Measurements from ENCODE around the gene AMFR.

- TF ChIP-seq REST (IDR thresholded peaks at IDR 0.05; ENCODE audit: insufficient read depth in 1 of 2, low read depth in 2 of 2, low read length in 2 of 2), result no peak
- TF ChIP-seq POLR2AphosphoS5 (IDR thresholded peaks at IDR 0.05; ENCODE audit: low read depth, low read length), result no peak
- TF ChIP-seq TAF1 (IDR thresholded peaks at IDR 0.05; ENCODE audit: borderline replicate concordance, insufficient read depth, low read length), result no peak
- TF ChIP-seq SIN3A (IDR thresholded peaks at IDR 0.05; ENCODE audit: borderline replicate concordance, insufficient read depth, low read length), result no peak
- no peak for TF ChIP-seq FOXP2 (optimal IDR thresholded peaks at IDR 0.05; ENCODE audit: borderline replicate concordance, extremely low read depth, extremely low read length, insufficient read depth)
These were observed 87.5 kb downstream of the AMFR start for GRCh38 chr16:56337858-56338325.
